Esophagus mucosa (tissue), 1 donor: ENCODE results near the gene PTPN5. TPM values are rescaled to one million over a fixed set of nuclear protein-coding genes. Genes with fewer than 3 reads are reported as not detected.

Source experiments
- ATAC-seq: fragments of 200-7000 bp; cut with Tn5 transposase; one replicate; pipeline ENCODE4 v1.9.1; 2020
- total RNA-seq: library from RNA; stranded (reverse); gene quantifications from one replicate; pipeline ENCODE4 v1.2.4, GENCODE V29; 2023
- donor health status: DM: yes; HTN: yes; CAD: no.

PTPN5 gene
- total RNA-seq, 1 donor from 2014 or later: not detected

- no peak for ATAC-seq
Observed at GRCh38 chr11:18739685-18740084, 51.9 kb downstream of the PTPN5 start.

GRCh38 chr11:18737642-18738041, 54.0 kb downstream of the PTPN5 start:
- ATAC-seq: no peak

GRCh38 chr11:18736590-18737148, 54.9 kb downstream of the PTPN5 start:
- no peak for ATAC-seq

DNA sequence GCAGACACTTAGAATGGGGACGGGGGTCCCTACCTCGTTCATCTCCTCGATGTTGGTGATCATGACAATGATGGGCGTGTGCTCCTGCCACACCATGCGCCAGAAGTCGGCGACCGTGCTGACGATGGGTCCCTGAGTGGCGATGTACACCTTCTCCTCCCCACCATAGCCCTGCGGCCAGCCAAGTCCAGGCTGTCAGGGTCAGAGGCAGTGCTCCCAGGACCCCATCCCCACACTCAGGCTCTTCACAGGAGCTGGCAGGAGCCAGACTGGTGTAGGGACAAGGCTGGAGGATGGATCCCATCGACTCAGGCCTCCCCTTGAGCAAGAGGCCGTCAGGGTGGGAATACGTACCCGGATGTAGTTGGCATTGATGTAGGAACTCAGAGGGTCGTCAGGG, 58.4 kb downstream of the PTPN5 start:
- no peak for ATAC-seq

DNA sequence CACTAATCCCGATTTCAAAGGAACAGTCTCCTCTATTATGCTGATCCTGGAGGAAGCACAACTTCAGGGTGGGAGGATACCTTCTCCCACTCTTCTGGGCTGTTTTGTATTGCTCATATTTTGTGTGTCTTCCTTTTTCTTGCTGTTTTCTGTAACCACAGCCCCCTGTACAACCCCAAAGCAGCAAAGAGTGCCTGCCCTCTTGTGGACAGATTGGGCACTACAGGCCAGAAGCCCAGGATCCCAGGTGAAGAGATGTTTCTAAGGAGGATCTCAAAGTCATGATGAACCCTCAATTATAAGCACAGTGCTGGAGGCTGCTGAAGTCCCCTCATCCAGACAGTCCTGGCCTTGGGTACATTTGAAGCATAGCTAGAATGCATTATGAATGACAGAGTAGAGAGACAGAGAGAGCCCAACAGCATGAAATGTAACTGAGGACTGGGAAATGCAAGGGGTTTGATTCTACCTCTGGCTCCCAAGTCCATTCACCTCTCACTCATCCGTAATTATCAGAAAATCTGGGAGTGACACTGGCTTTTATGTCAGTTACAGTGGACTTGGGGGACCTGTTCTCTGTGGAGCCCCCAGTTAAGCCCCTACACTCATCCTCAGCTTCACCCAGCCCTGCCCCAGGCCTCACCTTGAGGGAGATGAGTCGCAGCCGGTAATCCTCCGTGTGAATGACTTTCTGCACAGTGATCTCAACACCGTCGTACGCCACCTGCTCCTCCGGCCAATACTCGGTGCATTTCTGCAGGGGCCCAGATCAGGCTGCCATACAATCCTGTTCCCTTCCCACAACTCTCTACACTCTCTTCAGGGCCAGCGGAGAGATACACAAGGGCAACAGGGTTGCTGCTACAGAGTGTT, 59.4 kb downstream of the PTPN5 start:
- peak; percentile 53 for ATAC-seq

DNA sequence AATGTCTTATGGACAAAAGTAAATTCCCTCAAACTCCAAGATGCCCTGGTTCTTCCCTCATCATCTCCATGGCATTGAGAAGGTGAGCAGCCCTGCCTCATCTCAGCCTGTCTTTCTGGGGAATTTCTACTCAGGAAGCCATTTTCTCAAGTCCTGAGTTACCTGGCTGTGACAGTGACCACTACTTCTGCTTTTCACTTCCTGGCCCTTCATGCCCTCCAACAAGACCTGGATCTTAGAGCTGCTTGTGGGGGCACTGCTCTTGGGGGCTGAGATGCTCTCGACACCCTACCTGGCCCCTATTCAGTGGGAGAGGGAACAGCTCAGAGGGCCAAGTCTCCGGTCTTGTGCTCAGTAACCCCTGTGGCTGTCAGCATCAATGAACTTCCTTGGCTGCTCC, 60.2 kb downstream of the PTPN5 start:
- ATAC-seq: no peak

- ATAC-seq: no peak
Observed at GRCh38 chr11:18730020-18730419, 61.6 kb downstream of the PTPN5 start.

- no peak for ATAC-seq
Observed at GRCh38 chr11:18729426-18729825, 62.2 kb downstream of the PTPN5 start.

DNA sequence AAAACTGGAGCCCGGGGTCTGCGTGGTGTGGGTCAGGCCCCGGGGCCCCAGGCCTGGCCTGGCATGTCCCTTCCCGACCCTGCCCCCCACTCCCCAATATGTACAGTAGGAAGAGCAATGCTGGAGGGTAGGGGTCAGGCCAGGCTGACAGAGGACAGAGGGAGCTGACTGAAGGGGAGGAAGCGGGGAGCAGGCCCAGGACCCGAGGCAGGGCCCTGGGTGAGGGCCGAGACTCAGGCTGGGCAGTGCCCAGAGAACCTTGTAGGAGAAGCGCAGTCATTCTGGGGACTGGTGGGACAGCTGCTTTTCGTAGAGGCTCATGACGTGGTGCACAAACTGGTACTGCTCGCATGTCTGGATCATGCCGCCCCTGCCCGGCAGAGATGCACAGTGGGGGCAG, 62.9 kb downstream of the PTPN5 start:
- no peak for ATAC-seq

- peak; percentile 25 for ATAC-seq
Observed at GRCh38 chr11:18727479-18728236, 63.9 kb downstream of the PTPN5 start.

DNA sequence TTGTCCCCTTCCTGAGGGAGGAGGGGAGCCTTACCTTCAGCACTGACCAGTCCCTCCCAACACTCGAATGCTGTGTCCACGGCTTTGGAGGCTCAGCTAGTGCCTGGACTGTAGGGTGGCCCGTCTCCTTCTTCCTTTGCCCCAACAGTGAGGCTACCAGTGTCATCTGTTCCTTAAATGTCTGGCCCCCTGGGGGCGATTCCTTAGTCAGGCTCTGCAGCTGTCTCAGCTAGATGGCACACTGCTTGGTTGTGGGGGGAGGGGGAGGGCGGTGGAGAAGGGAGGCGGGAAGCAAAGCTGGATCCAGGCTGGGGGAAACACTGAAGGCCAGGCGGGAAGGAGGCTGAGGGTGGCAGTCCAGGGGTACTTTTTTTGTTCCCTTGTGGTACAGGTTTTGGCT, 65.6 kb downstream of the PTPN5 start, which contains the start of gene IGSF22:
TSS of gene IGSF22 (minus strand) at position 149 of the 400 bp plus-strand sequence. CDS start 1,952 bp downstream, outside the sequence.
- no peak for ATAC-seq

DNA sequence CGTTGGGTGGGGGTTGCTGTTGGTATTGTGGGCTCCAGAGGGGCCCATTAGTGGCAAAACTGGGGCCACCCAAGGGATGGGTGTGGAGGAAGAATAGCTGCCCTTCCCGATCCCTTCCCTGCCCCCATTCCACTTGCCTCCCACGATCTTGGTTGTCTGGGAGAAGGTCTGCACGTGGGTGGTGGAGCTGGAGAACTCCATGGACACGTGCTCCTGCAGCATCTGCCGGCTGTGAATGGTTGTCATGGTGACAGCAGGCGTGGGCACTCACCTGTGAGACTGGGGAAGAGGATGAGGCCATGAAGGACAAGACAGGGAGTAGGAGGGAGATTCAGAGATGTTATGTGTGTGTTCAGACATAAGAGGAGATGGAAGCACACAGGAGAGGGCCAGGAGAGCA, 67.6 kb downstream of the PTPN5 start:
- ATAC-seq: no peak

DNA sequence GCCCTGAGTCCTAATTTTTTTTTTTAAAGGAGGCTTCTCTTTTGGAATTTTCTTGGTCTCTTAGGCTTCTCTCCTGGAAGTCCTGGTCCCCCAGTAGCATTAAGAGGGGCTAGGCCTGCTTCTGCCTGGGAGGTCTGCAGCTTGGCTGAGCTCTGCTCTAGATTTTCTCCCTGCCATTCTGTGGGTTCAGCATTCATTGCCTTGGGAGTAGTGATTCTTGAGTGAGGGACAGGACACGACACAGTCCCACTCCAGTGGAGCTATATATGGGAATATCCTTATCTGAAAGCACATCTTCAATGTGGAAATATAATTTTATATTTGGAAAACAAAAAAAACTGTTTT, 69.3 kb downstream of the PTPN5 start:
- no peak for ATAC-seq

DNA sequence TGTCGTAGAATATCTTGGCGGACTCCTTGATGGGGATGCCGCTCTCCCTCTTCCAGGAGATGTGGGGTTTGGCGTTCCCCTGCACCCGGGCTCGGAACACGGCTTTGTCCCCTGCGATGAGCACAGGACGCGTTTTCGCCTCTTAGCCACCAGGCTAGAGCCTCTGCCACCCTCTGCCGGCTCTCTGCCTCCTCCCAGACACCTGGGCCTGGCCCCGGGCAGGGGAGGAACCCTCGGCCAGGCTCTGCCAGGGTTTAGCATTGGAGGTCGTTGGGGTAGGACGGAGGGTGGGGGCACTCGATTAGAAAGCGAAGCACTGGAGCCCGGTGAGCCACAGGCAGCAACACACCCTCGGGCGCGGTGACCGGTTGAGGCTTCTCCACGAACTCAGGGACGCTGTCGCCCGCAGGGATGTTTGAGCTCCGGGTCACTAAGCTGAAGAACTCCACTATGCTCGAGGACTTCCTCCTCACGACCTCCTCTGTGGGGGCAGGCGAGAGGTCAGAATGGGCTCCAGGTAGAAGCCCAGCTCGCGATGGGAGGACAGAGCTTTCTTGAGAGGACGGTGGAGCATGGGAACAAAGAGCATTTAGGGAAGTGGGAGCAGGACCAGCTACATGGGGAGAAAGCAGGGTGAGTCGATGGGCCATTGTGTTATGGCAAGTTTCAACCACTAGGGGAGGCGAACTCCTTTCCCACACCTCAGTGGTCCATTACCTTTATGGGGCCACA, 69.9 kb downstream of the PTPN5 start:
- ATAC-seq: peak; percentile 55

- peak; percentile 80 for ATAC-seq
Observed at GRCh38 chr11:18720808-18721560, 70.6 kb downstream of the PTPN5 start.

DNA sequence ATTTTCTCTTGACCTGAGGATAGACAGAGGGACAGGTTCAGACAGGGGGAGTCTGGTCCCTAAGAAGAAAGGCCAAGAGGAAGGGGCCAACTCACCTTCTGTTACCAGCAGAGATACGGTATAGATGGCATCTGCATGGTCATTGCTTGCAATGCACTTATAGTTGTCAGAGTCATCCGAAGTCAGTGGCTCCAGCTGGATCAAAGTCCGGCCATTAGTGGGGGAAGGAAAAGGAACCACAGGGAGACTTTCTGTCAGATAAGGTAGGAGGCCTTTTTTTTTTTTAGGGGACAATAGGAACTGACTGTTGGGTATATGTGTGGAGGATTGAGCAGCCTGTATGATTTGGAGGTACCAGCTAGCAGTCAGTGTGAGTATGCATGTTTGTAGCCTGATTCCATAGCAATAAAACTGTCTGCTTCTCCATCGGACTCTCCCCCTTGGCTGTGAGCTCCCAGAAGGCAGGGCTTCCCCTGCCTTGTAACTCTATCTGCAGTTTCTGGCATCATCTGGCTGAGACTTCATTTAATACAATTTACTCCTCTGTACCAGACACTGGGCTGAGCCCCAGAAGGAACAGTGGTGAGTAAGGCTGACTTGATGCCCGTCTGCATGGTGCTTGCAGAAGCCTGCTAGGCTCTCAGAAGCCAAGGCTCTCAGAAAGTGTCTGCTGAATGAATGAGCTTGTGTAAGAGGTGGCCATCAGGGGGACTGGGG, 71.3 kb downstream of the PTPN5 start:
- peak; percentile 18 for ATAC-seq

GRCh38 chr11:18715476-18715875, 76.1 kb downstream of the PTPN5 start:
- no peak for ATAC-seq

GRCh38 chr11:18714443-18714780, 77.2 kb downstream of the PTPN5 start:
- ATAC-seq: no peak

DNA sequence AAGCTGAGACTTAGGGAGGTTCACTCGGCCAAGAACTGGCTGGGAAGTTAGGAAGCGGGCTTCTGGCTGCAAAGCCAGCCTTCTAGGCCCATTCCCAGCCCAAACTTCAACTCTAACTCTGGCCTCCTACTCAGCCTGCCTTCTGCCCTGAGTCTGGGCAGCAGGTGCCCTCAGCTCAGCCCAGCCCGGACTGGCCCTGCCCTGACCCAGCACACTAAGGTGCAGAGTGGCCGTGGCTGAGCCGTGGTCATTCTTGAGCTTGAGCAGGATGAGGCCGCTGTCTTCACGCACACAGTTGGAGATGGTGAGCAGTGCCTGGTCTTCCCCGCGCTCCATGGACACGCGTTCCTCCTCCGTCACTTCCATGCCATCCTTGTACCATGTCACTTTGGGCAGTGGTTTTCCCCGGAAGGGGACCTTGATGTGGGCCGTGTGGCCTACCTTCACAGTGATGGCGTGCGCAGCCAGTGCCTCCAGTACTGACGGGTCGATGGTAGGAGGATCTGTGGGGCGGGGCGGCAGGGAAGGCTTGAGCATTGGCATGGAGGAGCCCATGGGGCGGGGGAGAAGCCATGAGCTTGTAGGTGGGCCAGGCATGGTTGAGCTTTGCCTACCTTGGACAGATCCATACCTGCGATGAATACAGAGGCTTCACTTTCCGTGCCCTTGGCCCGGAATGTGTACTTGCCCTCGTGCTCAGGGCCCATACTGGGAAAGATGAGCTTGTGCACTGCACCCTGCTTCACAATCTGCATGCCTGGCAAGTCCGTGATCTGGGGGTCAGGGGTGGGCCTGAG, 77.8 kb downstream of the PTPN5 start:
- ATAC-seq: no peak

- no peak for ATAC-seq
Observed at GRCh38 chr11:18710545-18710944, 81.1 kb downstream of the PTPN5 start.

- no peak for ATAC-seq
Observed at GRCh38 chr11:18709414-18709813, 82.2 kb downstream of the PTPN5 start.
